Measurements from ENCODE around the gene DKK3. TPM values are rescaled to one million over a fixed set of nuclear protein-coding genes. Genes with fewer than 3 reads are reported as not detected.
A peak's percentile ranks its signal among the peaks of the same experiment; 100 is the strongest.

The DKK3 gene
- total RNA-seq, 6 experiments from 2014 or later = 3.0 to 16.9 (median 5.5) TPM

GRCh38 chr11:12053606-12054361 lies 45.4 kb upstream of the DKK3 start:
- Histone ChIP-seq H3K4me1 (peaks cover 0 to 43% (median 19%) of the 10 kb centered on the region in 4 donors), H3K27ac (peak overlapping the region in 2 of 3 donors; percentile 26 to 65), H3K9me3 (no peaks in the 10 kb centered on the region), H3K4me3 (no peak overlapping the region), H3K27me3 (no peaks in the 10 kb centered on the region), H3K36me3 (no peaks in the 10 kb centered on the region)
- peak; percentile 36 to 71 (median 60) for ATAC-seq
- 22% methylated on average over 2 of the region's 4 CpGs for WGBS (ENCODE audit: insufficient coverage, low coverage, low lambda C conversion rate, missing lambda C conversion rate)
- intact Hi-C loops (cut with DNase I) = loop anchor here in 1 of 2 donors (5.0 kb wide), 1 partner anchor 179 kb away; no protein-coding TSS in a partner anchor
- peak in 2 of 3 donors; percentile 80 to 89 for DNase-seq
- TF ChIP-seq POLR2A (IDR thresholded peaks at IDR 0.05) (no peak), CTCF (IDR thresholded peaks at IDR 0.05) (no peak)

GRCh38 chr11:12052676-12053605 lies 44.5 kb upstream of the DKK3 start:
- no peaks in the 10 kb centered on the region for H3K36me3 ChIP-seq
- TF ChIP-seq POLR2A (IDR thresholded peaks at IDR 0.05) = no peak
- no peak for TF ChIP-seq CTCF (IDR thresholded peaks at IDR 0.05)
- no peaks in the 10 kb centered on the region for H3K9me3 ChIP-seq
- no peaks in the 10 kb centered on the region for H3K27me3 ChIP-seq
- ATAC-seq (peak in 3 of 4 donors; percentile 3 to 38 (median 5)), DNase-seq (peak in 2 of 3 donors; percentile 71 to 92)
- H3K4me3 ChIP-seq = no peak overlapping the region
- H3K27ac ChIP-seq = peak overlapping the region in 2 of 3 donors; percentile 26 to 65
- peaks cover 0 to 49% (median 20%) of the 10 kb centered on the region in 4 donors for H3K4me1 ChIP-seq
- intact Hi-C loops (cut with DNase I) = loop anchor here in 1 of 2 donors (5.0 kb wide), 1 partner anchor 179 kb away; no protein-coding TSS in a partner anchor
- WGBS (ENCODE audit: insufficient coverage, low coverage, low lambda C conversion rate, missing lambda C conversion rate) = 68% methylated on average over 8 of the region's 15 CpGs

- 36% methylated on average over 6 of the region's 6 CpGs for WGBS (ENCODE audit: insufficient coverage, low coverage, low lambda C conversion rate, missing lambda C conversion rate)
- peak in 1 of 4 donors; percentile 1 for ATAC-seq
- intact Hi-C loops (cut with DNase I) = loop anchor here in 1 of 2 donors (5.0 kb wide), 1 partner anchor 181 kb away; no protein-coding TSS in a partner anchor
- peaks cover 0 to 49% (median 20%) of the 10 kb centered on the region in 4 donors for H3K4me1 ChIP-seq
- H3K36me3 ChIP-seq = no peaks in the 10 kb centered on the region
- no peak overlapping the region for H3K4me3 ChIP-seq
- no peak for DNase-seq
- H3K27me3 ChIP-seq = no peaks in the 10 kb centered on the region
- no peaks in the 10 kb centered on the region for H3K9me3 ChIP-seq
- peak overlapping the region; percentile 59 to 90 (median 76) for H3K27ac ChIP-seq
- TF ChIP-seq POLR2A (IDR thresholded peaks at IDR 0.05) = no peak
- TF ChIP-seq CTCF (IDR thresholded peaks at IDR 0.05) = no peak
Observed at GRCh38 chr11:12051287-12051662, 42.8 kb upstream of the DKK3 start.

GRCh38 chr11:12050470-12051286 lies 42.3 kb upstream of the DKK3 start:
- no peaks in the 10 kb centered on the region for H3K9me3 ChIP-seq
- intact Hi-C loops (cut with DNase I) = loop anchor here in 1 of 2 donors (5.0 kb wide), 1 partner anchor 182 kb away; no protein-coding TSS in a partner anchor
- DNase-seq (peak; percentile 66 to 87 (median 86)), ATAC-seq (peak; percentile 68 to 79 (median 74))
- H3K27ac ChIP-seq = peak overlapping the region; percentile 59 to 90 (median 76)
- WGBS (ENCODE audit: insufficient coverage, low coverage, low lambda C conversion rate, missing lambda C conversion rate) = 25% methylated on average over 8 of the region's 10 CpGs
- no peaks in the 10 kb centered on the region for H3K36me3 ChIP-seq
- H3K4me1 ChIP-seq = peaks cover 0 to 49% (median 20%) of the 10 kb centered on the region in 4 donors
- H3K27me3 ChIP-seq = no peaks in the 10 kb centered on the region
- TF ChIP-seq CTCF (IDR thresholded peaks at IDR 0.05) = no peak
- TF ChIP-seq POLR2A (IDR thresholded peaks at IDR 0.05) = no peak
- no peak overlapping the region for H3K4me3 ChIP-seq

All from right lobe of liver (tissue), 6 donors.